IMR-90 (cell line): ENCODE results near the gene PLA2G2F. TPM values are rescaled to one million over a fixed set of nuclear protein-coding genes. Genes with fewer than 3 reads are reported as not detected.

ENCODE experiments used
- ATAC-seq: fragments of 200-7000 bp; cut with Tn5 transposase; 2 replicates; pipeline ENCODE4 v1.9.1; 2020; ENCODE audit warnings: low read depth, mild to moderate bottlenecking, moderate library complexity
- BruUV-seq: library from RNA; stranded (reverse); fragments of 400-500 nt; replicated peaks from 2 replicates; lab custom pipeline; 2021; lab: Mats Ljungman, UMichigan
- CTCF ChIA-PET: fragments of 300-600 bp; formaldehyde crosslinking; extraction: SDS; loops from one replicate; lab custom pipeline; 2021; ENCODE audit warnings: antibody characterized with exemption; lab: Yijun Ruan, JAX
- POLR2A ChIA-PET: fragments of 300-600 bp; sonication (Branson Sonifier 250); formaldehyde crosslinking; loops from one replicate; lab custom pipeline; 2022; ENCODE audit warnings: antibody characterized with exemption; ENCODE audit not compliant: unreplicated experiment; lab: Charles Lee
- DNase-seq: peaks from one replicate; pipeline ENCODE4 v3.0.0; 2013
- H2AFZ ChIP-seq: replicated peaks from 2 replicates; pipeline ENCODE3; 2013; ENCODE audit warnings: low read length, mild to moderate bottlenecking; ENCODE audit not compliant: poor library complexity
- H2AK5ac ChIP-seq: 2 replicates; pipeline ENCODE4 v1.6.1; 2013; ENCODE audit warnings: low read depth, low read length, inconsistent platforms
- H2AK9ac ChIP-seq: replicated peaks from 2 replicates; pipeline ENCODE3; 2013; ENCODE audit warnings: mild to moderate bottlenecking, low read depth, low read length, moderate library complexity; ENCODE audit not compliant: poor library complexity
- H2BK120ac ChIP-seq: 2 replicates; pipeline ENCODE4 v1.6.1; 2013; ENCODE audit warnings: low read depth, low read length, inconsistent platforms
- H2BK15ac ChIP-seq: 3 replicates; pipeline ENCODE4 v1.6.1; 2013; ENCODE audit warnings: low read depth, low read length, inconsistent platforms
- H2BK20ac ChIP-seq: 2 replicates; pipeline ENCODE4 v1.6.1; 2013; ENCODE audit warnings: low read depth, mild to moderate bottlenecking, inconsistent platforms, low read length, moderate library complexity
- H2BK5ac ChIP-seq: 2 replicates; pipeline ENCODE4 v1.6.1; 2013; ENCODE audit warnings: mild to moderate bottlenecking, low read depth, low read length, inconsistent platforms; ENCODE audit not compliant: poor library complexity, severe bottlenecking
- H3K14ac ChIP-seq: replicated peaks from 2 replicates; pipeline ENCODE4 v1.6.1; 2013; ENCODE audit warnings: low read depth, low read length, inconsistent platforms
- H3K18ac ChIP-seq: 2 replicates; pipeline ENCODE4 v1.6.1; 2013; ENCODE audit warnings: low read depth, low read length, control low read depth
- H3K23ac ChIP-seq: 2 replicates; pipeline ENCODE4 v1.6.1; 2013; ENCODE audit warnings: low read depth, low read length, inconsistent platforms
- H3K27ac ChIP-seq: 2 replicates; pipeline ENCODE4 v1.5.1; 2013; ENCODE audit warnings: mild to moderate bottlenecking, control low read depth, low read length; ENCODE audit not compliant: insufficient read depth
- H3K27me3 ChIP-seq: 2 replicates; pipeline ENCODE4 v1.6.1; 2013; ENCODE audit warnings: low read length; ENCODE audit not compliant: control insufficient read depth, insufficient read depth
- H3K36me3 ChIP-seq: 2 replicates; pipeline ENCODE4 v1.6.1; 2013; ENCODE audit warnings: low read length, mixed read lengths; ENCODE audit not compliant: control insufficient read depth, insufficient read depth
- H3K4ac ChIP-seq: 2 replicates; pipeline ENCODE4 v1.6.1; 2013; ENCODE audit warnings: low read depth, low read length, inconsistent platforms
- H3K4me1 ChIP-seq: 2 replicates; pipeline ENCODE4 v1.6.1; 2013; ENCODE audit warnings: low read length, mixed read lengths; ENCODE audit not compliant: control insufficient read depth, insufficient read depth
- H3K4me2 ChIP-seq: 2 replicates; pipeline ENCODE4 v1.6.1; 2013; ENCODE audit warnings: low read depth, mild to moderate bottlenecking, control low read depth, low read length, moderate library complexity
- H3K4me3 ChIP-seq: 2 replicates; pipeline ENCODE4 v1.5.1; 2013; ENCODE audit warnings: low read depth, mild to moderate bottlenecking, control low read depth, low read length, moderate library complexity; ENCODE audit not compliant: insufficient read depth
- H3K56ac ChIP-seq: 2 replicates; pipeline ENCODE4 v1.6.1; 2013; ENCODE audit warnings: low read length, inconsistent platforms; ENCODE audit not compliant: insufficient read depth; ENCODE audit errors: extremely low read depth
- H3K79me1 ChIP-seq, 2 experiments: 2 replicates each; pipeline ENCODE4 v1.6.1; 2013; ENCODE audit warnings: low read length in 2 of 2, inconsistent platforms in 1 of 2, low read depth in 1 of 2
- H3K9ac ChIP-seq: 2 replicates; pipeline ENCODE4 v1.6.1; 2013; ENCODE audit warnings: low read depth, low read length, control low read depth
- H3K9me1 ChIP-seq: 2 replicates; pipeline ENCODE4 v1.6.1; 2013; ENCODE audit warnings: low read length, inconsistent platforms; ENCODE audit not compliant: insufficient read depth
- H3K9me3 ChIP-seq: 2 replicates; pipeline ENCODE4 v1.6.1; 2013; ENCODE audit warnings: low read length; ENCODE audit not compliant: control insufficient read depth, insufficient read depth
- H4K20me1 ChIP-seq: 2 replicates; pipeline ENCODE4 v1.6.1; 2013; ENCODE audit warnings: low read length, inconsistent platforms; ENCODE audit not compliant: insufficient read depth
- H4K5ac ChIP-seq: 2 replicates; pipeline ENCODE4 v1.6.1; 2013; ENCODE audit warnings: mild to moderate bottlenecking, low read depth, low read length, control low read depth
- H4K8ac ChIP-seq, 2 experiments: 2 replicates each; pipeline ENCODE4 v1.6.1; 2013; ENCODE audit warnings: low read depth in 2 of 2, low read length in 2 of 2, control low read depth in 1 of 2, inconsistent platforms in 1 of 2
- H4K91ac ChIP-seq: 2 replicates; pipeline ENCODE4 v1.6.1; 2013; ENCODE audit warnings: low read depth, low read length, inconsistent platforms; ENCODE audit not compliant: insufficient read depth
- BHLHE40 ChIP-seq: fragments of 150-350 bp; IDR thresholded peaks from 2 replicates; pipeline ENCODE4 v1.6.1; 2016; ENCODE audit warnings: mild to moderate bottlenecking, low read depth, low read length
- CHD1 ChIP-seq: IDR thresholded peaks from 2 replicates; pipeline ENCODE4 v1.6.1; 2012; ENCODE audit warnings: low read depth, low read length, improper control_type of control experiment
- ELK1 ChIP-seq: fragments of 150-350 bp; IDR thresholded peaks from 2 replicates; pipeline ENCODE4 v1.6.1; 2016; ENCODE audit warnings: low read depth, mild to moderate bottlenecking, low read length, moderate library complexity, borderline replicate concordance
- MAZ ChIP-seq: IDR thresholded peaks from 2 replicates; pipeline ENCODE4 v1.6.1; 2012; ENCODE audit warnings: low read depth, mild to moderate bottlenecking, low read length, improper control_type of control experiment, moderate library complexity, borderline replicate concordance
- NFE2L2 ChIP-seq: fragments of 150-350 bp; IDR thresholded peaks from 2 replicates; pipeline ENCODE4 v1.6.1; 2016; ENCODE audit warnings: low read depth, mild to moderate bottlenecking, low read length
- POLR2A ChIP-seq: IDR thresholded peaks from 2 replicates; pipeline ENCODE4 v1.6.1; 2012; ENCODE audit warnings: mild to moderate bottlenecking, low read depth, low read length
- RAD21 ChIP-seq: IDR thresholded peaks from 2 replicates; pipeline ENCODE4 v1.6.1; 2012; ENCODE audit warnings: low read length, improper control_type of control experiment
- RFX5 ChIP-seq: IDR thresholded peaks from 2 replicates; pipeline ENCODE4 v1.8.0; 2012; ENCODE audit warnings: low read depth, mild to moderate bottlenecking, low read length, moderate library complexity
- SMC3 ChIP-seq: fragments of 150-350 bp; IDR thresholded peaks from 2 replicates; pipeline ENCODE4 v1.6.1; 2016; ENCODE audit warnings: low read depth, mild to moderate bottlenecking, antibody characterized with exemption, low read length, moderate library complexity
- USF2 ChIP-seq: fragments of 150-350 bp; IDR thresholded peaks from 2 replicates; pipeline ENCODE4 v1.6.1; 2017; ENCODE audit warnings: mild to moderate bottlenecking, antibody characterized with exemption, low read length, low read depth
- WGBS, 2 experiments: methylation state at CpG; one replicate each; pipeline versions ENCODE4 v1.1.5 to v1.1.7; 2013; ENCODE audit warnings: missing lambda C conversion rate in 2 of 2; ENCODE audit not compliant: insufficient read length in 1 of 2; ENCODE audit errors: extremely low coverage in 2 of 2; 5-methylcytosine and 5-hydroxymethylcytosine counted together
- dilution Hi-C: fragments of 300-500 bp; cut with HindIII; formaldehyde crosslinking; loops from one replicate; pipeline ENCODE4 v1.14.3; 2018; ENCODE audit warnings: low sequenced_read_pairs; ENCODE audit not compliant: unreplicated experiment
- in situ Hi-C: fragments of 300-500 bp; cut with MboI; formaldehyde crosslinking; loops from 3 replicates; pipeline ENCODE4 v1.14.3; 2019; ENCODE audit warnings: low sequenced_read_pairs, inconsistent platforms, mixed read lengths
- intact Hi-C: fragments of 100-400 bp; cut with micrococcal nuclease; formaldehyde crosslinking; loops from 2 replicates; pipeline ENCODE4 v1.10.0; 2022
- polyA plus RNA-seq, 3 experiments: library from polyadenylated mRNA; depleted of rRNA; stranded (reverse); fragments of >200 nt; gene quantifications; 2 replicates each; pipeline ENCODE4 v1.2.3, GENCODE V29; 2012; ENCODE audit warnings: low replicate concordance in 1 of 3
- total RNA-seq: library from RNA; depleted of rRNA; stranded (reverse); fragments of >200 nt; gene quantifications from 2 replicates; pipeline ENCODE4 v1.2.3, GENCODE V29; 2012

The PLA2G2F gene
- total and polyA plus RNA-seq, 2 of the 4 experiments (the other 2 are of a cell fraction) = not detected

GRCh38 chr1:20096840-20097447 lies 42.2 kb upstream of the PLA2G2F start:
- no peak overlapping the region for H2BK120ac ChIP-seq
- in situ Hi-C loops (no loop called here), dilution Hi-C loops (no loop called here), intact Hi-C loops (no loop called here)
- no peaks in the 10 kb centered on the region for H3K36me3 ChIP-seq
- ATAC-seq (no peak), DNase-seq (no peak)
- no peak overlapping the region for H3K18ac ChIP-seq
- no peak overlapping the region for H2AFZ ChIP-seq
- H4K20me1 ChIP-seq = no peaks in the 10 kb centered on the region
- no peaks in the 10 kb centered on the region; the same call in 1 of the 2 replicates for H3K9me1 ChIP-seq
- H3K4me2 ChIP-seq = no peak overlapping the region
- no peak overlapping the region for H2BK20ac ChIP-seq
- peak overlapping the region; percentile 44 for H2AK9ac ChIP-seq
- TF ChIP-seq RAD21 (no peak), SMC3 (no peak), USF2 (no peak), NFE2L2 (no peak), ELK1 (no peak), MAZ (no peak), POLR2A (no peak), RFX5 (no peak), CHD1 (no peak), BHLHE40 (no peak)
- no peak overlapping the region for H3K56ac ChIP-seq
- H3K9me3 ChIP-seq = no peaks in the 10 kb centered on the region
- H3K79me1 ChIP-seq = no peaks in the 10 kb centered on the region
- BruUV-seq = no TSS peak
- H3K14ac ChIP-seq = no peak overlapping the region
- no peak overlapping the region for H4K5ac ChIP-seq
- no peak overlapping the region for H3K4ac ChIP-seq
- H4K91ac ChIP-seq = no peak overlapping the region
- H3K4me1 ChIP-seq = no peaks in the 10 kb centered on the region
- ChIA-PET CTCF (no interaction called here), POLR2A (no interaction called here)
- H2BK5ac ChIP-seq = no peak overlapping the region
- H2AK5ac ChIP-seq = no peak overlapping the region
- no peak overlapping the region for H2BK15ac ChIP-seq
- H3K9ac ChIP-seq = no peak overlapping the region
- no peak overlapping the region for H3K4me3 ChIP-seq
- H4K8ac ChIP-seq = no peak overlapping the region
- no peak overlapping the region for H3K23ac ChIP-seq
- H3K27ac ChIP-seq = no peak overlapping the region
- H3K27me3 ChIP-seq = peaks cover 32% of the 10 kb centered on the region
- 86% methylated on average over 1 of the region's 7 CpGs; no CpG with 5 or more reads in 1 of the 2 experiments for WGBS, 2 experiments
